Left lung (tissue), 10 donors: ENCODE results near the gene SEMA4A. TPM values are rescaled to one million over a fixed set of nuclear protein-coding genes. Genes with fewer than 3 reads are reported as not detected.
"Not testable (repeated sequence)": the region's sequence is repeated elsewhere in the genome, so short reads cannot be mapped to it uniquely, and the experiment has no call there.

Experiments used
- ATAC-seq: fragments of 200-7000 bp; cut with Tn5 transposase; one replicate; pipeline ENCODE4 v1.9.1; 2020; ENCODE audit warnings: moderate library complexity
- DNase-seq, 4 donors: peaks; one replicate each; pipeline ENCODE4 v3.0.0-alpha.2; 2013 to 2020
- H3K27ac ChIP-seq, 2 donors: fragments of 200-600 bp; sonication (generic) in 1 of 2; one replicate each; pipeline versions ENCODE4 v1.5.0 to v1.8.0; 2020 to 2021
- H3K27me3 ChIP-seq, 2 donors: fragments of 200-600 bp; sonication (generic) in 1 of 2; one replicate each; pipeline versions ENCODE4 v1.5.0 to v1.8.0; 2020 to 2021
- H3K36me3 ChIP-seq, 2 donors: fragments of 200-600 bp; sonication (generic) in 1 of 2; one replicate each; pipeline versions ENCODE4 v1.5.0 to v1.8.0; 2020 to 2021
- H3K4me1 ChIP-seq, 2 donors: fragments of 200-600 bp; one replicate each; pipeline ENCODE4 v1.8.0; 2021
- H3K4me3 ChIP-seq, 2 donors: fragments of 200-600 bp; sonication (generic) in 1 of 2; one replicate each; pipeline versions ENCODE4 v1.5.0 to v1.8.0; 2020 to 2021; ENCODE audit warnings: mild to moderate bottlenecking in 1 of 2
- H3K9me3 ChIP-seq, 2 donors: fragments of 200-600 bp; sonication (generic) in 1 of 2; one replicate each; pipeline versions ENCODE4 v1.5.0 to v1.8.0; 2020 to 2021
- intact Hi-C, 2 donors: fragments of 100-400 bp; cut with DNase I; formaldehyde crosslinking; loops; one replicate each; pipeline versions ENCODE4 v1.11.2 to v1.14.2; 2022
- polyA plus RNA-seq, 6 donors: library from polyadenylated mRNA; unstranded; fragments of 120-200 nt; gene quantifications; one replicate each; pipeline ENCODE4 v1.2.1, GENCODE V29; 2013; ENCODE audit not compliant: insufficient read length in 6 of 6
- total RNA-seq, 2 donors: library from RNA; stranded (reverse); fragmentation: NEBNext Ultra II Directional; extraction: Animal tissue kit (Norgen Biotek cat#: 25700); gene quantifications; one replicate each; pipeline ENCODE4 v1.2.1, GENCODE V29; 2021
- TF ChIP-seq, protein P1 (sequence below), 2 donors: fragments of 200-600 bp; sonication (generic) in 1 of 2; IDR thresholded peaks; one replicate each; pipeline versions ENCODE4 v1.5.0 to v1.8.0; 2021; ENCODE audit warnings: antibody characterized with exemption in 2 of 2
- donor health status: DM: no; HTN: yes; CAD: no.
- donor health status: DM: no; HTN: no; CAD: no.

The SEMA4A gene
- total and polyA plus RNA-seq, 8 donors, result 18.3 to 41.3 (median 25.2) TPM

DNA sequence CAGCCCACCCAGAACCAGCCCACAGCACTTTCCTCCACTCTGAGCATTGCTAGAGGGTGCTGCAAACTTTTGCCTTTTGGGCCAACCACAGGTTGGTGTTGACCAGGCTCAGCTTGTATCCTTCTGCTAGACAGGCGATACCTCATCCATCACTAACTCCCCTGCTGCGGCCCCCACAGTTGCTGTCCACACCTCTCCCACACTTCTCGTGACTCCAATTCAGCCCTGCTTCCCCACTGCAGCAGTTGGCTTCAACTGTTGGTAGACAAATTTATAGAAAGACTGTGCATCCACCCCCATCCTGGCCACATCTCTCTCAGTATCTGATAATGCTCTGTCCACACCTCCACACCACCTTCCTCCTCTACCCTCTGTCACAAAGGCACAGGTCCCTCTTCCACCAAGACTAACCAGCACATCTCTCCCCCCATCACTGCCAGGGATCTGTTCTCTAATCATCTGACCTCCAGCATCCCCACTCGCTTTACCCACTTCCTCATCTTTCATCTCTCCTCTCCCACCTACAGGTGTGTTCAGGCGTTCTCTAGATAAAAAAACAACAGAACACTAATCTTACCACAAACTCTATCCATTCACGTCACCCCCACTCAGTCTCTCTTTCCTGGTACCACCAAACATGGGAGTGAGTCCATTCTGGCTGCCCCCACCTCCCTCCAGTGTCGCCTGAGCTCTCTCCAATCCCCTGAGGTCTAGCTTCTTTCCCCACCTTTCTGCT, 24.7 kb downstream of the SEMA4A start:
- no peaks in the 10 kb centered on the region for H3K4me1 ChIP-seq
- no peaks in the 10 kb centered on the region for H3K9me3 ChIP-seq
- no peak for ATAC-seq
- intact Hi-C loops, result no loop called here
- TF ChIP-seq, protein P1, sequence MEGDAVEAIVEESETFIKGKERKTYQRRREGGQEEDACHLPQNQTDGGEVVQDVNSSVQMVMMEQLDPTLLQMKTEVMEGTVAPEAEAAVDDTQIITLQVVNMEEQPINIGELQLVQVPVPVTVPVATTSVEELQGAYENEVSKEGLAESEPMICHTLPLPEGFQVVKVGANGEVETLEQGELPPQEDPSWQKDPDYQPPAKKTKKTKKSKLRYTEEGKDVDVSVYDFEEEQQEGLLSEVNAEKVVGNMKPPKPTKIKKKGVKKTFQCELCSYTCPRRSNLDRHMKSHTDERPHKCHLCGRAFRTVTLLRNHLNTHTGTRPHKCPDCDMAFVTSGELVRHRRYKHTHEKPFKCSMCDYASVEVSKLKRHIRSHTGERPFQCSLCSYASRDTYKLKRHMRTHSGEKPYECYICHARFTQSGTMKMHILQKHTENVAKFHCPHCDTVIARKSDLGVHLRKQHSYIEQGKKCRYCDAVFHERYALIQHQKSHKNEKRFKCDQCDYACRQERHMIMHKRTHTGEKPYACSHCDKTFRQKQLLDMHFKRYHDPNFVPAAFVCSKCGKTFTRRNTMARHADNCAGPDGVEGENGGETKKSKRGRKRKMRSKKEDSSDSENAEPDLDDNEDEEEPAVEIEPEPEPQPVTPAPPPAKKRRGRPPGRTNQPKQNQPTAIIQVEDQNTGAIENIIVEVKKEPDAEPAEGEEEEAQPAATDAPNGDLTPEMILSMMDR (IDR thresholded peaks at IDR 0.05), result no peak
- no peak overlapping the region for H3K27ac ChIP-seq
- H3K27me3 ChIP-seq, result no peaks in the 10 kb centered on the region
- peak in 1 of 4 donors; percentile 20 for DNase-seq
- H3K36me3 ChIP-seq, result peaks cover 0 to 59% of the 10 kb centered on the region in 2 donors
- H3K4me3 ChIP-seq, result no peak overlapping the region

- Histone ChIP-seq H3K27me3 (no peaks in the 10 kb centered on the region), H3K36me3 (peaks cover 0 to 41% of the 10 kb centered on the region in 2 donors), H3K9me3 (no peaks in the 10 kb centered on the region), H3K4me1 (no peaks in the 10 kb centered on the region), H3K4me3 (no peak overlapping the region), H3K27ac (no peak overlapping the region)
- TF ChIP-seq, protein P1 (IDR thresholded peaks at IDR 0.05), result no peak
- ATAC-seq (no peak), DNase-seq (no peak)
- intact Hi-C loops, result no loop called here
Measured at GRCh38 chr1:156180471-156180870, 27.1 kb downstream of the SEMA4A start.

GRCh38 chr1:156181391-156181924, 28.1 kb downstream of the SEMA4A start:
- Histone ChIP-seq H3K27ac (peak overlapping the region in 1 of 2 donors; percentile 23), H3K36me3 (peaks cover 0 to 31% of the 10 kb centered on the region in 2 donors)
- H3K27me3 ChIP-seq, H3K4me3 ChIP-seq, H3K4me1 ChIP-seq, H3K9me3 ChIP-seq, DNase-seq, intact Hi-C loops, ATAC-seq: not testable (repeated sequence)

- H3K9me3 ChIP-seq, ATAC-seq, H3K4me1 ChIP-seq, H3K27ac ChIP-seq, H3K27me3 ChIP-seq, intact Hi-C loops, H3K4me3 ChIP-seq, DNase-seq: not testable (repeated sequence)
- H3K36me3 ChIP-seq, result peaks cover 0 to 24% of the 10 kb centered on the region in 2 donors
Measured at GRCh38 chr1:156182010-156182779, 28.8 kb downstream of the SEMA4A start.

DNA sequence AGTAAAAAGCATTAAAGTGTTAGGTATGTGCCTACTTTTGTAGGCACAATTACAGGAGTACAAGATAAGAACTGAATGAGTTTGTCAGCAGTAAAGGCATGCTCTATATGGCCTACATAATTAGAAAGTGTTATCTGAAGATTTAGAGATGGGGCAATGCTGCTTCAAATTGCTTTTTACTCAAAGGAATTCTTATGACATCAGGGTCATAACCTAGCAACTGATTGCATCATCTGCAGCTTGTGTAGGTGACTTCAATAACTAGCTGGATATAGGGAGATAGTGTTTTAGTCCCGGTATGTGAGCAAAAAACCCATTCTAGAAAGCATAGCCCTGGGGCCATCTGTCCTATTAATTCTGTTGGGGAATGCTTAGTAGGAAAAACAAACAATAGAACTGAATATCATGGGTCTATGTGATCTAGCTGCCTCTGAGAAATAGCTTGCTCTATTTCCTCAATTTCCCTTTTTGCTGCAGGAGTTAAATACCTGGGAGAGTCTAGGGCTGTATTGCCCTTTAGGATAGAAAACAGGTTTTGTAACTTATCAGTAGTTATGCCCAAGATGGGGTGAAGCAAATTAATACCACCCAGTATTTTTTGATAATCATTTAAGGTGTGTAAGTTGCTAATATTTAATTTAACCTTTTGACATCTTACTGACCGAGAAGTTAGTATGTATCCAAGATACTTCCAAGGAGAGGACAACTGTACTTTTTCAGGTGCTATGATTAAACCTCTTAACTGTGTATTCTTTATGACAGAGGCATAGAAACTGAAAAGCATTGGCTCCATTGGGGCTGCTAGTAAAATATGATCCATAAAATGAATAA, 33.2 kb downstream of the SEMA4A start:
- intact Hi-C loops, H3K4me1 ChIP-seq, DNase-seq, H3K9me3 ChIP-seq, H3K27me3 ChIP-seq, ATAC-seq, H3K27ac ChIP-seq, H3K4me3 ChIP-seq: not testable (repeated sequence)
- peaks cover 0 to 10% of the 10 kb centered on the region in 2 donors for H3K36me3 ChIP-seq

DNA sequence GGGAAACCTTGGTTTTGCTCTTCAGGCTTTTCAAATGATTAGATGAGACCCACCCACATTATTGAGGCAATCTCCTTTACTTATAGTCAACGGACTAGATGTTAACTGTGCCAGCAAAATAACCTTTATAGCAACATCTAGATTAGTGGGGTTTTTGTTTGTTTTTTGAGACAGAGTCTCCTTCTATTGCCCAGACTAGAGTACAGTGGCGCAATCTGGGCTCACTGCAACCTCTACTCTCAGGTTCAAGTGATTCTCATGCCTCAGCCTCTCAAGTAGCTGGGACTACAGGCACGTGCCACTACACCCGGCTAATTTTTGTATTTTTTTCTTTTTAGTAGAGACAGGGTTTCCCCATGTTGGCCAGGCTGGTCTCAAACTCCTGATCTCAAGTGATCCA, 36.9 kb downstream of the SEMA4A start:
- ATAC-seq, result peak; percentile 14
- intact Hi-C loops, result not testable (repeated sequence)

More for the DNA sequence above, 36.9 kb downstream of the SEMA4A start:
- not testable (repeated sequence) for H3K27me3 ChIP-seq, H3K9me3 ChIP-seq, H3K4me3 ChIP-seq, H3K36me3 ChIP-seq
- DNase-seq, result peak in 1 of 4 donors; percentile 58
- peak overlapping the region in 1 of 2 donors; percentile 44 for H3K27ac ChIP-seq
- H3K4me1 ChIP-seq, result peaks cover 5 to 33% of the 10 kb centered on the region in 2 donors
